Cardiac muscle cell (in vitro differentiated cells and primary cell): ENCODE data around the gene ST8SIA5. TPM values are rescaled to one million over a fixed set of nuclear protein-coding genes. Genes with fewer than 3 reads are reported as not detected.

Experiments used
- DNase-seq, 2 donors: peaks; one replicate each; pipeline versions ENCODE4 v3.0.0 to v3.0.0-alpha.2; 2010 to 2017; ENCODE audit warnings: low read depth in 1 of 2, low spot score in 1 of 2
- H3K27ac ChIP-seq: fragments of 200-600 bp; sonication (generic); 2 replicates; pipeline ENCODE4 v1.5.1; 2016
- H3K27me3 ChIP-seq: fragments of 200-600 bp; sonication (generic); 2 replicates; pipeline ENCODE4 v1.6.0; 2016; ENCODE audit warnings: control low read depth
- H3K36me3 ChIP-seq: fragments of 200-600 bp; sonication (generic); 2 replicates; pipeline ENCODE4 v1.5.1; 2016; ENCODE audit warnings: control low read depth
- H3K4me1 ChIP-seq: fragments of 200-600 bp; sonication (generic); 2 replicates; pipeline ENCODE4 v1.8.1; 2017; ENCODE audit warnings: low read depth, mild to moderate bottlenecking, mixed run types
- H3K4me3 ChIP-seq: fragments of 200-600 bp; sonication (generic); 2 replicates; pipeline ENCODE4 v1.5.1; 2016; ENCODE audit warnings: mild to moderate bottlenecking
- H3K9me3 ChIP-seq: fragments of 200-600 bp; sonication (generic); 2 replicates; pipeline ENCODE4 v1.5.1; 2017; ENCODE audit warnings: low read depth, mild to moderate bottlenecking, control low read depth
- polyA plus RNA-seq: library from polyadenylated mRNA; unstranded; fragments of >200 nt; fragmentation: Nextera tagmentation; extraction: Ambion mirVana; gene quantifications from 2 replicates; pipeline ENCODE4 v1.2.1, GENCODE V29; 2016
- total RNA-seq: library from RNA; depleted of rRNA; stranded (reverse); fragments of >200 nt; gene quantifications from 2 replicates; pipeline ENCODE4 v1.2.3, GENCODE V29; 2016
- TF ChIP-seq, protein P1 (sequence below): IDR thresholded peaks from 2 replicates; pipeline ENCODE4 v1.5.1; 2012; ENCODE audit warnings: low read depth, mild to moderate bottlenecking, low read length

ST8SIA5 gene
- total and polyA plus RNA-seq, 2 experiments from 2014 or later, result 0.83 TPM; not detected in 1

DNA sequence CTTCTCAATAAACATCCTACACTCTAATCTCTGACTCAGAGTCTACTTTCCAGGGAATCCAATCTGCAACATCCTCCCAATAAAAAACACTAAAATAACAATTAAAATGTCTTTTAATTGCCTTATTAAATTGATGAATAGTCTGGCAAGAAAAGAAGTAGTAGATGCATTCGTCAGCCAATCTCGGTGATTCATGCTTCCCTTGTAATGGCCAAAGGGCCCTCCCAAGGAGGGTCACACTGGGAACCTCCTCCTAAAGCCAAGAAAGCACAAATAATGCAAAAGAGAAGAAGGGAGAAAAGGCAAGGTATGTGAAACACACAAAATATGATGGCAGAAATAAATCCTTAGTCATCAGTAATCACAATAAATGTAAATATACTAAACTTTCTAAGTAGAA is 16.8 kb downstream of the ST8SIA5 start:
- Histone ChIP-seq H3K27me3 (no peaks in the 10 kb centered on the region), H3K9me3 (no peaks in the 10 kb centered on the region), H3K27ac (no peak overlapping the region), H3K36me3 (no peaks in the 10 kb centered on the region), H3K4me3 (no peak overlapping the region), H3K4me1 (no peaks in the 10 kb centered on the region)
- DNase-seq, result no peak
- TF ChIP-seq, protein P1, sequence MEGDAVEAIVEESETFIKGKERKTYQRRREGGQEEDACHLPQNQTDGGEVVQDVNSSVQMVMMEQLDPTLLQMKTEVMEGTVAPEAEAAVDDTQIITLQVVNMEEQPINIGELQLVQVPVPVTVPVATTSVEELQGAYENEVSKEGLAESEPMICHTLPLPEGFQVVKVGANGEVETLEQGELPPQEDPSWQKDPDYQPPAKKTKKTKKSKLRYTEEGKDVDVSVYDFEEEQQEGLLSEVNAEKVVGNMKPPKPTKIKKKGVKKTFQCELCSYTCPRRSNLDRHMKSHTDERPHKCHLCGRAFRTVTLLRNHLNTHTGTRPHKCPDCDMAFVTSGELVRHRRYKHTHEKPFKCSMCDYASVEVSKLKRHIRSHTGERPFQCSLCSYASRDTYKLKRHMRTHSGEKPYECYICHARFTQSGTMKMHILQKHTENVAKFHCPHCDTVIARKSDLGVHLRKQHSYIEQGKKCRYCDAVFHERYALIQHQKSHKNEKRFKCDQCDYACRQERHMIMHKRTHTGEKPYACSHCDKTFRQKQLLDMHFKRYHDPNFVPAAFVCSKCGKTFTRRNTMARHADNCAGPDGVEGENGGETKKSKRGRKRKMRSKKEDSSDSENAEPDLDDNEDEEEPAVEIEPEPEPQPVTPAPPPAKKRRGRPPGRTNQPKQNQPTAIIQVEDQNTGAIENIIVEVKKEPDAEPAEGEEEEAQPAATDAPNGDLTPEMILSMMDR, result no peak

DNA sequence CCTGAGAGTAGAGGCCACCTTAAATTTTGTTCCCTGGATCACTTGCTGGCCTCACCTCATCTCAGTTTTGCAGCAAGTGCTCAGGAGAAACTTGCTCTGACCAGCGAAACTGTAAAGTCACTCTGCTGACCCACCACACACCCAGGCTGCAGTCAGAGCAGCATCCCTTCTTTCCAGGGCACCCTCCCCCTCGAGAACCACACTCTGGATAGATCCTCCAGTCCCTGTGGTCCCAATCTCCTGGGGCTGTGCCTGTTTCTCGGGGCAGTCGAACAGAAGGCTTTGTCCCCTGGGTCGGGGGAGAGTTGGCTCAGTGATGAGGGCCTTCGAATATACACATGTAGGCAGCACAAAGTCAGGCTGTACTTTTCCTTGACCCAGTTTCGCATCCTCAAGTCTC is 18.4 kb downstream of the ST8SIA5 start:
- no peaks in the 10 kb centered on the region for H3K27me3 ChIP-seq
- H3K4me3 ChIP-seq, result no peak overlapping the region
- no peaks in the 10 kb centered on the region for H3K4me1 ChIP-seq
- DNase-seq, result no peak
- TF ChIP-seq, protein P1, result no peak
- no peaks in the 10 kb centered on the region for H3K36me3 ChIP-seq
- no peaks in the 10 kb centered on the region for H3K9me3 ChIP-seq
- H3K27ac ChIP-seq, result no peak overlapping the region

DNA sequence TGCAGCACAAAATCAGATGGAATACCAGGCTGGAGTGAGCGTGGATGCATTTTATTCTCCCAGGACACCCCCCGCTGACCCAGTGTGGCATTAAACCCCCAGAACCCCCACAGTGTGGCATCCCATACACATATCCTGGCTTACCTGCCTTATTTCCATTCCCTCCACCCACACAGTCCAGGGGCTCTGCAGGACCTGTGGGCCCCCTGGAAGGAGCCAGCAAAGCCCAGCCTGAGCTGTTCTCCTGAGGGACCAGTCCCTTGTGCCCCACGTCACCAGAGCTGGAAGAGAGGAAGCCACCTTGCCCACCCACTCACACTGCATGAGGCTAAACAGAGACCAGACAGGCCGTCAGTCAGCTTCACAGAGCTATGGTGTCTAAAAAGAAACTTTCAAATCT is 20.1 kb downstream of the ST8SIA5 start:
- no peak for DNase-seq
- Histone ChIP-seq H3K4me3 (no peak overlapping the region), H3K9me3 (no peaks in the 10 kb centered on the region), H3K27ac (no peak overlapping the region), H3K4me1 (no peaks in the 10 kb centered on the region), H3K36me3 (no peaks in the 10 kb centered on the region), H3K27me3 (no peaks in the 10 kb centered on the region)
- TF ChIP-seq, protein P1, result no peak

DNA sequence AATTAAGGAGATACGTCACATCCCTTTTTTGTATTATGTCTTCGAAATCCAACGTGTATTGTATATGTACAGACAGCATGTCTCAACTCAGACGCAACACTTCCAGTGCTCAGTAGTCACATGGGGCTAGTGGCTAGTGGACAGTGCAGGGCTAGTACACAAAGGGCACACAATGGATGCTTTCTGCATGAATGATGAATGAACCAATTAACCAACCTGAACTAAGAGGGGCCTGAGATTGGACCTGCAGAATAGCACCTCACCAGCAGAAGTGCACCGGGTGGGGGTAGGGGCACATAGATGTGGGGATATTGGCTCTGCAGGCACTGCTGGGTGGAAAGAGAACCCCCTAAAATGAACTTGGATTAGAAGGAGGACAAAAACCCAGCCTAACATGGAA is 20.7 kb downstream of the ST8SIA5 start:
- Histone ChIP-seq H3K27me3 (no peaks in the 10 kb centered on the region), H3K4me3 (no peak overlapping the region), H3K9me3 (no peaks in the 10 kb centered on the region), H3K36me3 (no peaks in the 10 kb centered on the region), H3K27ac (no peak overlapping the region), H3K4me1 (no peaks in the 10 kb centered on the region)
- no peak for DNase-seq
- TF ChIP-seq, protein P1, result no peak

DNA sequence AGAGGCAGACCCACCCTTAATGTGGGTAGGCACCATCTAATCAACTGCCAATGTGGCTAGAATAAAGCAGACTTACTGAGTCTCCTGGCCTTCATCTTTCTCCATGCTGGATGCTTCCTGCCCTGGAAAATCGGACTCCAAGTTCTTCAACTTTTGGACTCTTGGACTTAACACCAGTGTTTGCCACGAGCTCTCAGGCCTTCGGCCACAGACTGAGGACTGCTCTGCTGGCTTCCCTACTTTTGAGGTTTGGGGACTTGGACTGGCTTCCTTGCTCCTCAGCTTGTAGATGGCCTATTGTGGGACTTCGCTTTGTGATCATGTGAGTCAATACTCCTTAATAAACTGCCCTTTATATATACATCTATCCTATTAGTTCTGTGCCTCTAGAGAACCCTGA is 21.9 kb downstream of the ST8SIA5 start:
- Histone ChIP-seq H3K4me3 (no peak overlapping the region), H3K27me3 (no peaks in the 10 kb centered on the region), H3K9me3 (no peaks in the 10 kb centered on the region), H3K4me1 (no peaks in the 10 kb centered on the region), H3K36me3 (no peaks in the 10 kb centered on the region), H3K27ac (no peak overlapping the region)
- DNase-seq, result no peak
- TF ChIP-seq, protein P1, result no peak

DNA sequence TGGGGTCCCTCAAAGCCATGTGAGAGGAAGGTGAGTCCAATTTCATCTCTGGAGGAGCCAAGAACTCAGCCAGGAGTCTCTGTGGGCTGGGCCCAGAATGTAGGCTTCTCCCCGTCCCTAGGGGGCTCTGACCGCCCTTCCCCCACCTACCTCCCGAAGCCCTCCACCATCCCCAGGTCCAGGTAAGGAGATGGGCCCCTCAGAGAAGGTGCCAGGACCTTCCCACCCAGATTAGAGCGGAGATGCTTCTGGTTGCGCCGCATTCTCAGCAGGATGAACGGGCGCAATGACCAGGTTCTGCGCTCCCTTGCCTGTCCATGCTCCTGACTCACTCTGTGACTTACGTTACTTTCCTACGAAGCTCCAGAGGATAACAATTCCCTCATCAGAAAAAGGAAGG is 23.0 kb downstream of the ST8SIA5 start:
- Histone ChIP-seq H3K4me1 (no peaks in the 10 kb centered on the region), H3K36me3 (no peaks in the 10 kb centered on the region), H3K27ac (no peak overlapping the region), H3K27me3 (no peaks in the 10 kb centered on the region), H3K9me3 (no peaks in the 10 kb centered on the region), H3K4me3 (no peak overlapping the region)
- DNase-seq, result no peak
- TF ChIP-seq, protein P1, result no peak
